BE2C (cell line): ENCODE results near the gene DPYSL4.
A peak's percentile ranks its signal among the peaks of the same experiment; 100 is the strongest.

Experiments used
- DNase-seq: peaks from one replicate; pipeline ENCODE4 v3.0.0-alpha.2; 2020
- H3K27me3 ChIP-seq: fragments of 250-450 bp; sonication (Bioruptor Pico); 2 replicates; pipeline ENCODE4 v1.5.1; 2020; ENCODE audit warnings: mild to moderate bottlenecking
- H3K36me3 ChIP-seq: fragments of 250-450 bp; sonication (Bioruptor Pico); 2 replicates; pipeline ENCODE4 v1.5.1; 2020; ENCODE audit warnings: mild to moderate bottlenecking
- H3K4me1 ChIP-seq: fragments of 250-450 bp; sonication (Bioruptor Pico); 2 replicates; pipeline ENCODE4 v1.5.1; 2020
- H3K4me3 ChIP-seq: 2 replicates; pipeline ENCODE4 v1.5.1; 2011; ENCODE audit warnings: low read depth, low read length
- H3K9me3 ChIP-seq: fragments of 250-450 bp; sonication (Bioruptor Pico); 2 replicates; pipeline ENCODE4 v1.5.1; 2020
- CTCF ChIP-seq: IDR thresholded peaks from 2 replicates; pipeline ENCODE4 v1.5.1; 2012; ENCODE audit warnings: mild to moderate bottlenecking, low read depth, low read length

Gene DPYSL4

DNA sequence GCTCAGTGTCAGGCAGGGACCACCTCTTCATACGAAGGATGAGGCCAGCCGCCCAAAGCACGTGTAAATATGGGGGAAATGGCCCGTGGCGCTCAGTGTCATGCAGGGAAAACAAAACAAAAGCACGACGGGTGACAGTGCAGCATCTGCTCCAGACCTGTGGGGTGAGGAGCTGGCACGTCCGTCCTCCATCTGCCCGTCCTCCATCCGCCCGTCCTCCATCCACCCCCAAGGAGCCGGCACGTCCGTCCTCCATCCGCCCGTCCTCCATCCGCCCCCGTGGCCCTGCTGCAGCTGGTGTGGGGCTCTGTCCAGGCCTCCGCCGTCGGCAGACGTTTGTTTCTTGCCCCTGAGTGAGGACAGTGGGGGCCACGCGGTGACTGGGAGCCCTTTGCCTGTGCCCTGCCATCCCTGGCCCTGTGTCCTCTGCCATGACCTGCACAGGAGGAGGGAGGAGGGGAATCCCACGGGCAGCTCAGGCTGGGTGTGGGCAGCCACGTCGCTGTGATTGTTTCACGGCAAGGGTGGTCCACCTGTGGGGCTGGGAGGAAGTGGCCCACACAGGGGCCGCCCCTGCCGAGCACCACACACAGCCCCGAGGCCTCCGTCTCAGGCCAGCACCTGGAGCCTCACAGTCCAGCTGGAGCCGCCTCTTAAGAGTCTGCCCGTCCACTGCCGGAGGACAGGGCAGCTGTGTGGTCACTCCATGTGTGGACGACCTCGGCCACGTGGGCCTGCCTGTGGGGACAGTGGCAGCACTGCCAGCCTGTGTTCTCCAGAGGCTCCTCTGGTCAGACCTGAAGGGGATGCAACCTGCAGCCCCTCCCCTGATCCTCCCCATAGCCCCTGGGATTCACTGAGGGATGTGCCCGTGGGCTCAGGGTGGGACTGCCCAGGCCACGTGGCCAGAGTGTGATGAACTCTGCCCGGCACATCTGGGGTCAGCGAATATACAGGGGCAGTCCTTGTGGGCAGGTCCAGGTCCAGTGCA, 38.2 kb upstream of the DPYSL4 start:
- no peaks in the 10 kb centered on the region for H3K27me3 ChIP-seq
- no peaks in the 10 kb centered on the region for H3K9me3 ChIP-seq
- H3K4me1 ChIP-seq, result no peaks in the 10 kb centered on the region
- no peak overlapping the region for H3K4me3 ChIP-seq
- DNase-seq, result peak; percentile 3
- no peaks in the 10 kb centered on the region for H3K36me3 ChIP-seq
- TF ChIP-seq CTCF, result no peak

DNA sequence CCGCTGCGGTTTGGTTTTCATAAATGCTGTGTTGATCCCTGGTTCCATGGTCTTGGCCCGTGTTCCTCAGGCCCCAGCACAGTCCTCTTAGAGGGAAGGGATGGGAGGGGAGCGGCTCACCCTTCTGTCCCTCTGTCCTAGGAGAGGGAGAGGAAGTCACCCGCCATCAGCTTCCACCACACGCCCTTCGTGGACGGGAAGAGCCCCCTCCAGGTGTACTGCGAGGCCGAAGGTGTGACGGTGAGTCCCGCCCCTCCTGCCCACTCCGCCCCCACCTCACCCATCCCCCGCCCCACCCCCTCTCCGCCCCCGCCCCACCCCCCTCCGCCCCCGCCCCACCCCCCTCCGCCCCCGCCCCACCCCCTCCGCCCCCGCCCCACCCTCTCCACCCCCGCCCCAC, 37.5 kb upstream of the DPYSL4 start:
- Histone ChIP-seq H3K9me3 (no peaks in the 10 kb centered on the region), H3K4me3 (no peak overlapping the region), H3K27me3 (no peaks in the 10 kb centered on the region), H3K4me1 (no peaks in the 10 kb centered on the region), H3K36me3 (no peaks in the 10 kb centered on the region)
- peak; percentile 4 for DNase-seq
- TF ChIP-seq CTCF, result no peak

DNA sequence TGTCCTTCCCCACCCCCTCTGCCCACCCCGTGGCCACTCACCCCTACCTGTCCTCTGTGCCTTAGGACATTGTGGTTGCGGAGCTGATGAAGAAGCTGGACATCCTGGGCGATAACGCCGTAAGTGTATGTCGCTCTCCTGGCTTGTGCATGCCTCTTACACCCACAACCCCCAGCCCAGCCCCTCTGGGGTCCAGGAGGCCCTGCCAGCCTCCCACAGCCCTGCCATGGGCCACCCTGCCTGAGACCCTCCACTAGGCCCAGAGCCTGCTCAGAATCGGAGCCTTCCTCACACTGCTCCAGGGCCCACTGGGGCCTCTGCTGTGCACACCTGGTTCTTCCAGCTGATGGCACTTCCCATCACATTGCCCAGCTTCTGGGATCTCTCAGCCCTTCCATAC, 36.8 kb upstream of the DPYSL4 start:
- Histone ChIP-seq H3K4me3 (no peak overlapping the region), H3K27me3 (no peaks in the 10 kb centered on the region), H3K36me3 (no peaks in the 10 kb centered on the region), H3K4me1 (no peaks in the 10 kb centered on the region), H3K9me3 (no peaks in the 10 kb centered on the region)
- peak; percentile 2 for DNase-seq
- no peak for TF ChIP-seq CTCF

- H3K27me3 ChIP-seq, result no peaks in the 10 kb centered on the region
- no peak for TF ChIP-seq CTCF
- no peaks in the 10 kb centered on the region for H3K4me1 ChIP-seq
- no peak for DNase-seq
- no peaks in the 10 kb centered on the region for H3K9me3 ChIP-seq
- no peaks in the 10 kb centered on the region for H3K36me3 ChIP-seq
- H3K4me3 ChIP-seq, result no peak overlapping the region
Measured at GRCh38 chr10:132150777-132151176, 36.0 kb upstream of the DPYSL4 start.

DNA sequence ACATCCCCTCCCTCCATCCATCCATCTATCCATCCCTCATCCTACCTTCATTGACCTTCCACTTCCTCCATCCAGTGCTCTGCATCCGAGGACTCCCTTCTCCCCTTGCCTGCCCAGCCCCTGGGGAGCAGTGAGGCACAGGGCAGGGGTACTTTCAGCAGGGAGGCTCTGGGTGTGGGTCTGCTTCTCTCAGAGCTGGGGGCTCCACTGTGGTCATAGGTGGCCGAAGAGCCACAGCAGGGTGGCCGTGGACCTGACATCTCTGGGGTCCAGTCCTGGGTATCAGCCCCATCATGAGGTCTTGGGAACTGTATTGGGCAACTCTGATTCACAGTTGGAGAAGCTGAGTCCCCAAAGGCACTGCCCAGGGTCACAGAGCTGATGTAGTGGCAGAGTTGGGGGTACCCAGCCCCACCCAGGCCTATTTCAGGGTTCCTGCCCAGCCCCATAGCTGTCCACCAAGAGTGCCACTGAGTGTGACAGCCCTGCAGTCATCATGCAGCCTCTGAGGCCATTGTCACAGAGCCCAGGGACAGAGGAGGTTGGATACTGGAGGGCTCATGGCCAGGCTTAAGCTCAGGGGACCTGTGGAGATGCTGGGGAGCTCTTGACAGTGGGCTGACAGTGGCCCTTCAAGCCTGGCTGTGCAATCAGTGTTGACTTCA, 35.3 kb upstream of the DPYSL4 start:
- Histone ChIP-seq H3K27me3 (no peaks in the 10 kb centered on the region), H3K36me3 (no peaks in the 10 kb centered on the region), H3K9me3 (no peaks in the 10 kb centered on the region), H3K4me1 (no peaks in the 10 kb centered on the region), H3K4me3 (no peak overlapping the region)
- no peak for DNase-seq
- no peak for TF ChIP-seq CTCF
